Activated B cell treated with CpG ODN at 0.5 μM for 24 hours (primary cell): ENCODE results near the gene MYCL. TPM values are rescaled to one million over a fixed set of nuclear protein-coding genes. Genes with fewer than 3 reads are reported as not detected.
A peak's percentile ranks its signal among the peaks of the same experiment; 100 is the strongest.

Experiments used
- ATAC-seq: fragments of 200-7000 bp; cut with Tn5 transposase; one replicate; pipeline ENCODE4 v1.10.0; 2021; ENCODE audit warnings: low read depth, mild to moderate bottlenecking, moderate library complexity
- CTCF ChIA-PET: fragments of 350-600 bp; sonication (Branson Sonifier 250); formaldehyde crosslinking; loops from one replicate; lab custom pipeline; 2021; ENCODE audit warnings: antibody characterized with exemption; lab: Charles Lee
- POLR2A ChIA-PET: fragments of 350-600 bp; sonication (Branson Sonifier 250); formaldehyde crosslinking; loops from one replicate; lab custom pipeline; 2021; ENCODE audit warnings: antibody characterized with exemption; lab: Charles Lee
- DNase-seq: peaks from one replicate; pipeline ENCODE4 v3.0.0; 2022
- H3K27ac Mint-ChIP-seq: one replicate; pipeline ENCODE4 v1.8.0; 2020; ENCODE audit warnings: mixed read lengths
- H3K27me3 Mint-ChIP-seq: one replicate; pipeline ENCODE4 v1.8.0; 2021; ENCODE audit warnings: mixed read lengths
- H3K36me3 Mint-ChIP-seq: one replicate; pipeline ENCODE4 v1.8.0; 2021; ENCODE audit warnings: low read depth, mixed read lengths
- H3K4me1 Mint-ChIP-seq: one replicate; pipeline ENCODE4 v1.8.0; 2021; ENCODE audit warnings: mixed read lengths
- H3K4me3 Mint-ChIP-seq: one replicate; pipeline ENCODE4 v1.8.0; 2020; ENCODE audit warnings: mild to moderate bottlenecking, mixed read lengths
- H3K9me3 Mint-ChIP-seq: one replicate; pipeline ENCODE4 v1.8.0; 2020; ENCODE audit warnings: mixed read lengths
- CTCF ChIP-seq: fragments of 200-600 bp; IDR thresholded peaks from one replicate; pipeline ENCODE4 v1.8.0; 2022; ENCODE audit warnings: antibody characterized with exemption, mild to moderate bottlenecking
- intact Hi-C: fragments of 100-400 bp; cut with micrococcal nuclease; formaldehyde crosslinking; loops from one replicate; pipeline ENCODE4 v1.15.1; 2024
- total RNA-seq: library from RNA; stranded (reverse); gene quantifications from 2 replicates; pipeline ENCODE4 v1.2.3, GENCODE V29; 2022

MYCL gene
- total RNA-seq, 1 donor from 2014 or later, result 0.29 TPM

- Mint-ChIP-seq H3K27ac (no peak overlapping the region), H3K36me3 (no peaks in the 10 kb centered on the region), H3K9me3 (no peaks in the 10 kb centered on the region), H3K27me3 (no peaks in the 10 kb centered on the region), H3K4me3 (no peak overlapping the region), H3K4me1 (peaks cover 5% of the 10 kb centered on the region)
- POLR2A ChIA-PET, result interaction anchor here (0.6 kb wide), 1 partner anchor 9 kb away, joined by 7 read pairs; no protein-coding TSS in a partner anchor
- CTCF ChIA-PET, result interaction anchor here (2.5 kb wide), 1 partner anchor 48 kb away, joined by 11 read pairs; no protein-coding TSS in a partner anchor
- DNase-seq (no peak), ATAC-seq (no peak)
- intact Hi-C loops, result no loop called here
- no peak for TF ChIP-seq CTCF
Measured at GRCh38 chr1:39926820-39927219, 25.1 kb upstream of the MYCL start.

- no peak for TF ChIP-seq CTCF
- no peak for DNase-seq
- no peak for ATAC-seq
- Mint-ChIP-seq H3K27ac (no peak overlapping the region), H3K36me3 (no peaks in the 10 kb centered on the region), H3K9me3 (no peaks in the 10 kb centered on the region), H3K4me3 (no peak overlapping the region), H3K27me3 (no peaks in the 10 kb centered on the region), H3K4me1 (peaks cover 5% of the 10 kb centered on the region)
- ChIA-PET POLR2A (no interaction called here), CTCF (interaction anchor here (2.5 kb wide), 1 partner anchor 48 kb away, joined by 11 read pairs; no protein-coding TSS in a partner anchor)
- intact Hi-C loops, result no loop called here
Measured at GRCh38 chr1:39926343-39926793, 24.7 kb upstream of the MYCL start.

- DNase-seq (no peak), ATAC-seq (no peak)
- ChIA-PET CTCF (interaction anchor here (2.5 kb wide), 1 partner anchor 49 kb away, joined by 11 read pairs; no protein-coding TSS in a partner anchor), POLR2A (no interaction called here)
- no peak overlapping the region for H3K27ac Mint-ChIP-seq
- TF ChIP-seq CTCF, result no peak
- no peaks in the 10 kb centered on the region for H3K27me3 Mint-ChIP-seq
- H3K4me3 Mint-ChIP-seq, result no peak overlapping the region
- H3K36me3 Mint-ChIP-seq, result no peaks in the 10 kb centered on the region
- intact Hi-C loops, result no loop called here
- peaks cover 5% of the 10 kb centered on the region for H3K4me1 Mint-ChIP-seq
- no peaks in the 10 kb centered on the region for H3K9me3 Mint-ChIP-seq
Measured at GRCh38 chr1:39925721-39926342, 24.1 kb upstream of the MYCL start.

GRCh38 chr1:39922251-39922688, 20.6 kb upstream of the MYCL start:
- no peaks in the 10 kb centered on the region for H3K9me3 Mint-ChIP-seq
- CTCF ChIA-PET, result interaction anchor here (0.8 to 6.9 kb wide), 3 partner anchors 50 to 113 kb away, joined by 3 to 157 read pairs (median 91); no protein-coding TSS in a partner anchor
- TF ChIP-seq CTCF, result no peak
- H3K4me1 Mint-ChIP-seq, result peaks cover 7% of the 10 kb centered on the region
- POLR2A ChIA-PET, result no interaction called here
- H3K36me3 Mint-ChIP-seq, result no peaks in the 10 kb centered on the region
- intact Hi-C loops, result no loop called here
- H3K27ac Mint-ChIP-seq, result no peak overlapping the region
- ATAC-seq, result no peak
- no peak for DNase-seq
- no peaks in the 10 kb centered on the region for H3K27me3 Mint-ChIP-seq
- no peak overlapping the region for H3K4me3 Mint-ChIP-seq

GRCh38 chr1:39919545-39919944, 17.8 kb upstream of the MYCL start:
- POLR2A ChIA-PET, result interaction anchor here (0.6 to 2.1 kb wide), 8 partner anchors 10 to 612 kb away, joined by 3 to 12 read pairs (median 5); partner anchors contain the start of gene MFSD2A

More at GRCh38 chr1:39919545-39919944, 17.8 kb upstream of the MYCL start:
- no peaks in the 10 kb centered on the region for H3K36me3 Mint-ChIP-seq
- TF ChIP-seq CTCF, result no peak
- no peaks in the 10 kb centered on the region for H3K27me3 Mint-ChIP-seq
- ATAC-seq, result peak; percentile 99
- CTCF ChIA-PET, result interaction anchor here (0.7 to 6.9 kb wide), 29 partner anchors 9 to 419 kb away, joined by 3 to 157 read pairs (median 4); partner anchors contain the start of genes CAP1 and MFSD2A
- no peak overlapping the region for H3K27ac Mint-ChIP-seq
- no peak overlapping the region for H3K4me3 Mint-ChIP-seq
- H3K4me1 Mint-ChIP-seq, result peaks cover 2% of the 10 kb centered on the region
- DNase-seq, result peak; percentile 22
- H3K9me3 Mint-ChIP-seq, result no peaks in the 10 kb centered on the region
- intact Hi-C loops, result loop anchor here (1.0 to 5.0 kb wide), 4 partner anchors 54 to 419 kb away; no protein-coding TSS in a partner anchor
